KOPT-K1 (cell line): ENCODE results near the gene EIF4G3.
"Not testable (repeated sequence)": the region's sequence is repeated elsewhere in the genome, so short reads cannot be mapped to it uniquely, and the experiment has no call there.

Experiments
- H3K27ac ChIP-seq: fragments of 200-600 bp; sonication (generic); 2 replicates; pipeline ENCODE4 v1.5.1; 2016; ENCODE audit warnings: antibody characterized with exemption, mild to moderate bottlenecking, low read depth, low read length; ENCODE audit not compliant: poor library complexity, severe bottlenecking
- H3K36me3 ChIP-seq: fragments of 200-600 bp; sonication (generic); 2 replicates; pipeline ENCODE4 v1.5.1; 2017; ENCODE audit warnings: antibody characterized with exemption, mild to moderate bottlenecking, low read length, moderate library complexity; ENCODE audit not compliant: insufficient read depth
- H3K9me3 ChIP-seq: fragments of 200-600 bp; sonication (generic); 2 replicates; pipeline ENCODE4 v1.5.1; 2017; ENCODE audit warnings: antibody characterized with exemption, low read length, mild to moderate bottlenecking; ENCODE audit not compliant: insufficient read depth, poor library complexity, severe bottlenecking

The EIF4G3 gene

DNA sequence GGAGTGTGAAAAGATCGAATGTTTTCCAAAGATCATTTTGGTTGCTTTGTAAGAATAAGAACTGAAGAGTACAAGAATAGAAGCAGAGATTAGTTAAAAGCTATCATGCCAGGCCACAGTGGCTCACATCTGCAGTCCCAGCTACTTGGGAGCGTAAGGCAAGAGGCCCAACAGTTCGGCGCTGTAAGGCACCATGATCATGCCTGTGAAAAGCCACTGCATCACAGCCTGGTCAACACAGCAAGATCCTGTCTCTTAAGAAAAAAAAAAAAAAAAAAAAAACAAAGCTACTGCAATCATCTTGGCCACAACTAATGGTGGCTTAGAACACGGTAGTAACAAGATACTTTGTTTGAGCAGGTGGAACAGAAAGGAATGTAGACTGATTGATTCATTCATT is 116.2 kb downstream of the EIF4G3 start:
- H3K9me3 ChIP-seq, result no peaks in the 10 kb centered on the region
- H3K36me3 ChIP-seq, result no peaks in the 10 kb centered on the region
- no peak overlapping the region for H3K27ac ChIP-seq

DNA sequence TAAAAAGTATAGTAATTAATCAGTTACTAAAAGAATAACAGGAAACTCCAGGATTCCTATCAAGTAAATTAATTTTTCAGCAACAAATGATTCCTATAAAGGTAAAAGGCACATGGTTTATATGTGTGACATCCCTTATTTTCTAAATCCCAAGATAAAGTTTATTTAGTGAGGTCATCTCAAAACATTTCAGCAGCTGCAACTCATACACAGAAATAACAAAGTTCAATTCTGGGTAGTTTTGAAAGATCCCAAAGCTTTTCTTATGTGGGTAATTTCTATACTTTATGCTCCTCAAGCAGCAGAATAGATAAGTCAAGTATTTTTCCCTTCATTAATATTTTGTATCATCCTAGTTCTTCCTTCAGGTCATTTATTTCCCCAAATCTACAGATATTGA is 117.7 kb downstream of the EIF4G3 start:
- H3K9me3 ChIP-seq, result no peaks in the 10 kb centered on the region
- no peak overlapping the region for H3K27ac ChIP-seq
- H3K36me3 ChIP-seq, result no peaks in the 10 kb centered on the region

GRCh38 chr1:21058035-21058793 is 118.5 kb downstream of the EIF4G3 start:
- Histone ChIP-seq H3K9me3 (no peaks in the 10 kb centered on the region), H3K36me3 (no peaks in the 10 kb centered on the region), H3K27ac (no peak overlapping the region)

GRCh38 chr1:21053189-21053928 is 123.3 kb downstream of the EIF4G3 start:
- not testable (repeated sequence) for H3K36me3 ChIP-seq, H3K9me3 ChIP-seq, H3K27ac ChIP-seq

DNA sequence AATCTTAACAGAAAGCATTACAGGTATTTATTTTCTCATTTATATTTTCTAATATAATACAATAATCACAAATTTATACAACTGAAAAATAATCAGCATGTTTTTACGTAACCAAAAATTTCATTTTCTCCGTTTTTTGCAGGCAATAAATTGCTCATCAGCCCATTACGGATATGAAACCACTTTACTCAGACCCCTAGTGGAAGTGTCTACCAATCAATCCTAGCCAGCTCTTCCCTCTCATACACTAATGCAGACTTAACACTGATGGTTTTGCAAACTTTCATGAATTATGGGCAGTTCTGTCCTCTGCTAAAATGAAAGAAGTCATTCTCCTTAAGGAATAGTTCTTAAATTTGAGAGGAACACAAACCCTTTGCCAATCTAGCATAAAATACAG is 124.7 kb downstream of the EIF4G3 start:
- H3K9me3 ChIP-seq, result no peaks in the 10 kb centered on the region
- H3K27ac ChIP-seq, result no peak overlapping the region
- 0 out of 2 replicates have a peak, but pooled peaks cover 10% of the 10 kb centered on the region for H3K36me3 ChIP-seq

DNA sequence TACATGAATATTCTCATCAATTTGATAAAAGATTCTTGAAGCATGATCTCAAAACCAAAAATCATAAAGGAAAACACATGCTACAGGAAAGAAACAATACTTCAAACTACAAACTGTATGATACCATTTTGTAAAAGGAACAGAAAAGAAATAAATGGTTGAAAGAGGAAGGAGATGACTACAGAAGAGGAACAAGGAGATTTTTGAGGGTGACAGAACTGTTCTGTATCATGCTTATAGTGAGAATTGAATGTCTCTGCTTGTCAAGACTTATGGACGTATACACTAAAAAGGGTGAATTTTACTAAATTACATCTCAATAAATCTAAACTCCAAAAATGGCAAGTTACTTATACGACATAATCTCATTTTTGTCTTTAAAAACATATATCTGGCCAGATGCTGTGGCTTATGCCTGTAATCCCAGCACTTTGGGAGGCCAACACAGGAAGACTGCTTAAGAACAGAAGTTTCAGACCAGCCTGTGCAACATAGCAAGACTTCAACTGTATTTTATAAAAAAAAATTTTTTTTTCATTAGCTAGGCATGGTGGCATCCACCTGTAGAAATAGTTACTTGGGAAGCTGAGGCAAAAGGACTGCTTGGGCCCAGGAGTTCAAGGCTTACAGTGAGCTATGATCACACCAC is 125.4 kb downstream of the EIF4G3 start:
- 0 out of 2 replicates have a peak, but pooled peaks cover 10% of the 10 kb centered on the region for H3K36me3 ChIP-seq
- no peak overlapping the region for H3K27ac ChIP-seq
- H3K9me3 ChIP-seq, result no peaks in the 10 kb centered on the region

GRCh38 chr1:21050031-21050430 is 126.7 kb downstream of the EIF4G3 start:
- 0 out of 2 replicates have a peak, but pooled peaks cover 10% of the 10 kb centered on the region for H3K36me3 ChIP-seq
- no peaks in the 10 kb centered on the region for H3K9me3 ChIP-seq
- no peak overlapping the region for H3K27ac ChIP-seq

GRCh38 chr1:21048462-21048861 is 128.2 kb downstream of the EIF4G3 start:
- H3K9me3 ChIP-seq, result no peaks in the 10 kb centered on the region
- H3K27ac ChIP-seq, result no peak overlapping the region
- 0 out of 2 replicates have a peak, but pooled peaks cover 10% of the 10 kb centered on the region for H3K36me3 ChIP-seq

- no peak overlapping the region for H3K27ac ChIP-seq
- H3K36me3 ChIP-seq, result peaks cover 18% of the 10 kb centered on the region; the same call in 1 of the 2 replicates
- H3K9me3 ChIP-seq, result no peaks in the 10 kb centered on the region
Observed at GRCh38 chr1:21046132-21046531, 130.6 kb downstream of the EIF4G3 start.

DNA sequence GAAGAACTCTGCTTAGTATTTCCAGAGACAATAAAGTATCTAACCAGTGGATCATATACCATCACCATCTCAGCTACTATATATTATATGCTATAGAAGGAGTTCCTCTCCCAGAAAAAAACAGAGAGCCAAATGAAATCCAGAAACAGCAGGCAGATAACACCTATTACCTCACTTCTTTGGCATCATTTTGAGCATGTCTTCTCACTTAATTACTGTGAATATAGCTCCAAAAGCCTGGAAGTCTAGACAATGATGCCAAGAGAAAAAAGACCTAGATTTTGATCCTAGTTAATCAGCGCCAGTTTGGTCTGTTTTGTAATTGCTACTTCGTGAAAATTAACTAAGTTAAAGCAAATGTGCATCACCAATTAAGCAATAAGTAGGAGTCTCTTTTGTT is 131.3 kb downstream of the EIF4G3 start:
- Histone ChIP-seq H3K9me3 (no peaks in the 10 kb centered on the region), H3K27ac (no peak overlapping the region), H3K36me3 (peaks cover 18% of the 10 kb centered on the region; the same call in 1 of the 2 replicates)

DNA sequence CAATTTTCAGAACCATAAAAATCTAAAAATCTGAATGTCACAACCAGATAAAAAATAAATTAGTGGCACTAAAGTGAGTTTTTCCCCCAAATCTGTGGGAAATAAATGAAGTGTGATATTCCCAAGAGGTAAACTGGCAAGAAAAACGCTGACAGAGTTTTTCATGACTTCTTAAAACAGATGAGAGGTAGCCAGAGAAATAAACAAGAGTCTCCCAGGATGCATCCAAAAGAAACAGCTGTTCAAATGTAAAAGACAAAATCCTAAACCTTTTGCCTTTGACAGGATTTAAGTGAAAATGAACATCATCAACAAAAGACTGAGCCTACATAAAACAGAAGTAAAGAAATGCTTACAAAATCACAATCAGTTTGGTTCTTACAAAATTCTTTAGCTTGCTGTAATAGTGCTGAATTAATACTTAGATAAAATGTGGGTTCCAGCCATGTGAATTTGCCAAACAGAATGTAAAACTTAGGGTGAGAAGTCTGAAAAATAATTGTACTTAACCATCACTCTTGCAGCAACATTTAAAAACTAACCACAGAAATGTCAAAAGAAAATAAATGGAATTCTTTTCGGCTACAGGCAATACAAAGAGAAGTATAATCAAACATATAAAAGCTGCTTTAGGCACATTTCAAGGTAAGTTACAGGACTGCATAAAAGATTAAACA is 133.6 kb downstream of the EIF4G3 start:
- Histone ChIP-seq H3K36me3 (peaks cover 8% of the 10 kb centered on the region; the same call in 1 of the 2 replicates), H3K9me3 (no peaks in the 10 kb centered on the region), H3K27ac (no peak overlapping the region)

GRCh38 chr1:21041541-21041940 is 135.2 kb downstream of the EIF4G3 start:
- Histone ChIP-seq H3K27ac (no peak overlapping the region), H3K36me3 (peaks cover 8% of the 10 kb centered on the region; the same call in 1 of the 2 replicates), H3K9me3 (peaks cover 8% of the 10 kb centered on the region)

- peaks cover 11% of the 10 kb centered on the region; the same call in 1 of the 2 replicates for H3K36me3 ChIP-seq
- peaks cover 21% of the 10 kb centered on the region for H3K9me3 ChIP-seq
- H3K27ac ChIP-seq, result no peak overlapping the region
Observed at GRCh38 chr1:21037091-21037490, 139.6 kb downstream of the EIF4G3 start.

DNA sequence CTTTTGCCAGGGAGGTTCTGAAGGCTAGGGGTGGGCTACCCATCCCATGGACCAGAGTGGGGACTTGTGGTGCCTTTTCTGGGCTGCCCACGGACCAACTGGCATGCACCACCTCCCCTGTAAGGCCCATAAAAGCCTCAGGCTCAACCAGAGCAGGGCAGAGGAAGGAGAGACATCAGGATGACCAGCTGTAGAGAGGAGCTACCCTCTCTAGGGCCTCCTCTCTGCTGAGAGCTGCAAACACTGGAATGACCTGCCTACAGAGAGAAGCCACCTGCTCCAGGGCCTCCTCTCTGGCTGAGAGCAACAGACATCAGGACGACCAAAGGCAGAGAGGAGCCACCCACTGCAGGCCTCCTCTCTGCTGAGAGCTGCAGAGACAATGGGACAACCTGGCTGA is 140.9 kb downstream of the EIF4G3 start:
- Histone ChIP-seq H3K36me3 (peaks cover 11% of the 10 kb centered on the region; the same call in 1 of the 2 replicates), H3K9me3 (peaks cover 22% of the 10 kb centered on the region), H3K27ac (no peak overlapping the region)
